A549 (cell line): Measurements from ENCODE around the gene SMTN. TPM values are rescaled to one million over a fixed set of nuclear protein-coding genes. Genes with fewer than 3 reads are reported as not detected.
A peak's percentile ranks its signal among the peaks of the same experiment; 100 is the strongest.

ENCODE experiments used
- ATAC-seq, 2 experiments: fragments of 200-7000 bp in 1 of 2; fragments of >200 bp in 1 of 2; cut with Nextera tagmentation in 1 of 2; cut with Tn5 transposase in 1 of 2; 3 replicates each; pipeline versions ENCODE4 v1.8.0 to v1.9.1; 2018 to 2020; ENCODE audit warnings: mild to moderate bottlenecking in 1 of 2, moderate library complexity in 1 of 2
- CTCF ChIA-PET: fragments of 300-600 bp; sonication (Branson Sonifier 250); formaldehyde crosslinking; extraction: SDS; loops from one replicate; lab custom pipeline; 2021; ENCODE audit warnings: antibody characterized with exemption, inconsistent platforms; lab: Yijun Ruan, JAX
- POLR2A ChIA-PET: fragments of 350-600 bp; formaldehyde crosslinking; extraction: SDS; loops from one replicate; lab custom pipeline; 2021; ENCODE audit warnings: antibody characterized with exemption, inconsistent platforms; lab: Yijun Ruan, JAX
- DNase-seq, 2 experiments: peaks; one replicate each; pipeline versions ENCODE4 v3.0.0 to v3.0.0-alpha.2; 2011 to 2016; ENCODE audit warnings: low read depth in 1 of 2, low spot score in 1 of 2
- FAIRE-seq: peaks from 2 replicates; lab custom pipeline; 2011; peaks lifted over from hg19 to GRCh38; lab: Jason Lieb, UNC
- H3K27ac ChIP-seq, 2 experiments: fragments of >200 bp; sonication (Bioruptor Twin); formaldehyde crosslinking; 3 replicates each; pipeline ENCODE4 v1.5.1; 2016 to 2017
- H3K4me1 ChIP-seq: fragments of >200 bp; sonication (Bioruptor Twin); formaldehyde crosslinking; 3 replicates; pipeline ENCODE4 v1.6.1; 2016
- H3K4me2 ChIP-seq: fragments of >200 bp; sonication (Bioruptor Twin); formaldehyde crosslinking; 3 replicates; pipeline ENCODE4 v1.6.1; 2016
- H3K4me3 ChIP-seq: fragments of >200 bp; sonication (Bioruptor Twin); formaldehyde crosslinking; 3 replicates; pipeline ENCODE4 v1.5.1; 2016
- H3K9me3 ChIP-seq: fragments of >200 bp; sonication (Bioruptor Twin); formaldehyde crosslinking; 3 replicates; pipeline ENCODE4 v1.6.1; 2016
- CBX8 ChIP-seq: fragments of 200-600 bp; sonication (generic); IDR thresholded peaks from 2 replicates; pipeline ENCODE4 v1.6.1; 2016
- CEBPB ChIP-seq, 2 experiments: fragments of >200 bp in 1 of 2; sonication (Bioruptor Twin) in 1 of 2; formaldehyde crosslinking in 1 of 2; IDR thresholded peaks; 2 replicates each; pipeline ENCODE4 v1.6.1; 2012 to 2016
- CHD2 ChIP-seq: fragments of 150-350 bp; IDR thresholded peaks from 2 replicates; pipeline ENCODE4 v1.6.1; 2014; ENCODE audit warnings: low read length; ENCODE audit not compliant: partially characterized antibody
- CHD4 ChIP-seq: fragments of 200-600 bp; sonication (generic); IDR thresholded peaks from 2 replicates; pipeline ENCODE4 v1.6.1; 2016; ENCODE audit warnings: antibody characterized with exemption, mild to moderate bottlenecking, borderline replicate concordance
- CTCF ChIP-seq: fragments of >200 bp; sonication (Bioruptor Twin); formaldehyde crosslinking; IDR thresholded peaks from 3 replicates; pipeline ENCODE4 v1.5.1; 2016
- EHMT2 ChIP-seq: fragments of 200-600 bp; sonication (generic); IDR thresholded peaks from 2 replicates; pipeline ENCODE4 v1.6.1; 2016; ENCODE audit warnings: antibody characterized with exemption, low read depth, mild to moderate bottlenecking, moderate library complexity
- FOSL2 ChIP-seq, 2 experiments: fragments of 450-650 bp in 1 of 2; fragments of >200 bp in 1 of 2; sonication (Bioruptor Twin) in 1 of 2; formaldehyde crosslinking; IDR thresholded peaks; 2 replicates each; pipeline versions ENCODE4 v1.5.0 to v1.6.1; 2016 to 2020; ENCODE audit warnings: mild to moderate bottlenecking in 1 of 2, moderate library complexity in 1 of 2
- HDAC2 ChIP-seq: fragments of 200-600 bp; sonication (generic); IDR thresholded peaks from 2 replicates; pipeline ENCODE4 v1.6.1; 2016
- HES2 ChIP-seq: fragments of >200 bp; sonication (Bioruptor Twin); formaldehyde crosslinking; IDR thresholded peaks from 2 replicates; pipeline ENCODE4 v1.6.1; 2016
- HOXB5 ChIP-seq: fragments of 250-450 bp; sonication (Bioruptor Pico); IDR thresholded peaks from 2 replicates; pipeline ENCODE4 v1.5.0; 2020; ENCODE audit warnings: mild to moderate bottlenecking, moderate library complexity
- JUN ChIP-seq, 2 experiments: fragments of >200 bp; sonication (Bioruptor Twin); formaldehyde crosslinking; IDR thresholded peaks; 2 replicates in 1 of 2; 3 replicates in 1 of 2; pipeline ENCODE4 v1.6.1; 2016 to 2017
- KDM1A ChIP-seq: fragments of 200-600 bp; sonication (generic); IDR thresholded peaks from 2 replicates; pipeline ENCODE4 v1.6.1; 2016; ENCODE audit warnings: low read depth, mild to moderate bottlenecking
- MAX ChIP-seq: IDR thresholded peaks from 2 replicates; pipeline ENCODE4 v1.6.1; 2012
- PHF8 ChIP-seq: fragments of 200-600 bp; sonication (generic); IDR thresholded peaks from 2 replicates; pipeline ENCODE4 v1.6.1; 2016; ENCODE audit warnings: low read depth, mild to moderate bottlenecking, antibody characterized with exemption, moderate library complexity, borderline replicate concordance
- REST ChIP-seq: fragments of 200-600 bp; sonication (generic); IDR thresholded peaks from 2 replicates; pipeline ENCODE4 v1.6.1; 2016; ENCODE audit warnings: antibody characterized with exemption, mild to moderate bottlenecking, moderate library complexity
- RFX5 ChIP-seq: fragments of 450-650 bp; IDR thresholded peaks from 2 replicates; pipeline ENCODE4 v1.7.1; 2014; ENCODE audit warnings: antibody characterized with exemption, mild to moderate bottlenecking, moderate library complexity
- TFCP2L1 ChIP-seq: fragments of 250-450 bp; sonication (Bioruptor Pico); IDR thresholded peaks from 2 replicates; pipeline ENCODE4 v1.5.0; 2021; ENCODE audit warnings: mild to moderate bottlenecking
- USF2 ChIP-seq: fragments of 450-650 bp; IDR thresholded peaks from 2 replicates; pipeline ENCODE4 v1.6.1; 2014; ENCODE audit warnings: antibody characterized with exemption
- ZFP36 ChIP-seq: fragments of 450-650 bp; IDR thresholded peaks from 2 replicates; pipeline ENCODE4 v1.6.1; 2014; ENCODE audit warnings: borderline replicate concordance; ENCODE audit not compliant: partially characterized antibody
- WGBS: methylation state at CpG from one replicate; pipeline ENCODE4 v1.1.6; 2017; ENCODE audit errors: missing lambda C conversion rate; 5-methylcytosine and 5-hydroxymethylcytosine counted together
- polyA plus RNA-seq, 4 experiments: library from polyadenylated mRNA; depleted of rRNA in 3 of 4; stranded (reverse); fragments of >200 nt; fragmentation: RNase III in 1 of 4; extraction: RNeasy Plus Mini Kit Qiagen cat#74134 plus additional on column Dnase treatment in 1 of 4; gene quantifications; 2 replicates in 3 of 4; 3 replicates in 1 of 4; pipeline ENCODE4 v1.2.3, GENCODE V29; 2011 to 2017

Gene SMTN
- polyA plus RNA-seq, 2 of the 4 experiments (the other 2 are of a cell fraction), result 12.7 to 33.1 TPM

- Histone ChIP-seq H3K9me3 (no peaks in the 10 kb centered on the region), H3K4me1 (peaks cover 25% of the 10 kb centered on the region), H3K27ac (no peak overlapping the region), H3K4me2 (no peak overlapping the region), H3K4me3 (no peak overlapping the region)
- TF ChIP-seq FOSL2 (IDR thresholded peaks at IDR 0.05) (no peak), FOSL2 (CRISPR knock-in tag; IDR thresholded peaks at IDR 0.05) (no peak), REST (no peak), CBX8 (no peak), CHD2 (no peak), JUN (IDR thresholded peaks at IDR 0.05) (no peak), PHF8 (no peak), HES2 (no peak), ZFP36 (no peak), HOXB5 (CRISPR knock-in tag) (no peak), USF2 (no peak)
- POLR2A ChIA-PET, result no interaction called here
- WGBS, result 80% methylated on average over 7 of the region's 12 CpGs
- CTCF ChIA-PET, result interaction anchor here (2.8 kb wide), 1 partner anchor 17 kb away, joined by 9 read pairs; no protein-coding TSS in a partner anchor
- ATAC-seq, result no peak
- no peak for DNase-seq
- no peak for FAIRE-seq
Measured at GRCh38 chr22:31079095-31079642, 1.9 kb upstream of the SMTN start.

GRCh38 chr22:31080164-31080847 is 812 bp upstream of the SMTN start:
- no peak for FAIRE-seq
- TF ChIP-seq CTCF, result no peak
- TF ChIP-seq, all 56 proteins: peak for 0
- Histone ChIP-seq H3K27ac (peak overlapping the region; percentile 92 to 94), H3K4me2 (peak overlapping the region; percentile 99), H3K9me3 (no peaks in the 10 kb centered on the region), H3K4me1 (peaks cover 26% of the 10 kb centered on the region), H3K4me3 (peak overlapping the region; percentile 95)
- no peak for DNase-seq
- CTCF ChIA-PET, result interaction anchor here (0.9 to 2.8 kb wide), 3 partner anchors 16 to 46 kb away, joined by 3 to 9 read pairs (median 3); no protein-coding TSS in a partner anchor
- POLR2A ChIA-PET, result interaction anchor here (0.6 to 4.3 kb wide), 6 partner anchors 11 to 112 kb away, joined by 3 to 58 read pairs (median 4); partner anchors contain the start of genes MORC2, SELENOM and TUG1
- no peak; a peak in 1 of 6 replicates for ATAC-seq
- 37% methylated on average over 5 of the region's 5 CpGs for WGBS

- H3K4me1 ChIP-seq, result peaks cover 31% of the 10 kb centered on the region
- H3K9me3 ChIP-seq, result no peaks in the 10 kb centered on the region
- H3K4me2 ChIP-seq, result peak overlapping the region; percentile 99
- peak overlapping the region; percentile 92 to 94 for H3K27ac ChIP-seq
- DNase-seq (no peak), FAIRE-seq (no peak), ATAC-seq (peak; percentile 2 to 3; a peak in 3 of 6 replicates)
- 31% methylated on average over 5 of the region's 6 CpGs for WGBS
- POLR2A ChIA-PET, result interaction anchor here (1.1 to 4.3 kb wide), 2 partner anchors 10 to 113 kb away, joined by 3 to 58 read pairs; partner anchors contain the start of genes MORC2 and TUG1
- CTCF ChIA-PET, result interaction anchor here (0.6 to 5.1 kb wide), 23 partner anchors 8 to 327 kb away, joined by 3 to 34 read pairs (median 4); partner anchors contain the start of genes MORC2, SELENOM and TUG1
- peak overlapping the region; percentile 95 for H3K4me3 ChIP-seq
- TF ChIP-seq CEBPB (IDR thresholded peaks at IDR 0.05) (no peak), HDAC2 (no peak), RFX5 (no peak), MAX (no peak), KDM1A (no peak), REST (no peak), FOSL2 (IDR thresholded peaks at IDR 0.05) (no peak), FOSL2 (CRISPR knock-in tag; IDR thresholded peaks at IDR 0.05) (no peak), CHD4 (no peak), TFCP2L1 (CRISPR knock-in tag) (no peak), EHMT2 (no peak)
Measured at GRCh38 chr22:31081963-31082605, 966 bp downstream of the SMTN start.
